DND-41 (cell line): Measurements from ENCODE around the gene VENTX.

Experiments used
- ATAC-seq: fragments of 200-7000 bp; cut with Tn5 transposase; 3 replicates; pipeline ENCODE4 v1.9.1; 2021; ENCODE audit warnings: low read depth; ENCODE audit not compliant: insufficient read depth
- DNase-seq: peaks from one replicate; pipeline ENCODE4 v3.0.0-alpha.2; 2020
- H2AFZ ChIP-seq: 2 replicates; pipeline ENCODE4 v1.6.0; 2012; ENCODE audit warnings: low read depth, low read length
- H3K27ac ChIP-seq: 2 replicates; pipeline ENCODE4 v1.5.1; 2012; ENCODE audit warnings: low read length, inconsistent platforms
- H3K27me3 ChIP-seq: fragments of 200-600 bp; sonication (generic); 2 replicates; pipeline ENCODE4 v1.6.0; 2012; ENCODE audit warnings: low read length, mild to moderate bottlenecking, inconsistent platforms; ENCODE audit not compliant: insufficient read depth, poor library complexity
- H3K36me3 ChIP-seq: 2 replicates; pipeline ENCODE4 v1.5.1; 2012; ENCODE audit warnings: low read length, inconsistent platforms; ENCODE audit not compliant: insufficient read depth
- H3K4me1 ChIP-seq: 2 replicates; pipeline ENCODE4 v1.5.1; 2012; ENCODE audit warnings: mild to moderate bottlenecking, low read length; ENCODE audit not compliant: insufficient read depth
- H3K4me2 ChIP-seq: 2 replicates; pipeline ENCODE4 v1.6.0; 2012; ENCODE audit warnings: mild to moderate bottlenecking, moderate library complexity, low read length, inconsistent platforms; ENCODE audit not compliant: insufficient read depth
- H3K4me3 ChIP-seq, 2 experiments: fragments of 200-600 bp in 1 of 2; shearing (Covaris generic) in 1 of 2; 2 replicates each; pipeline ENCODE4 v1.5.1; 2012 to 2016; ENCODE audit warnings: inconsistent platforms in 2 of 2, low read length in 2 of 2, mild to moderate bottlenecking in 2 of 2, low read depth in 1 of 2, moderate library complexity in 1 of 2
- H3K79me2 ChIP-seq: 2 replicates; pipeline ENCODE4 v1.6.0; 2012; ENCODE audit warnings: low read length, inconsistent platforms; ENCODE audit not compliant: insufficient read depth
- H3K9ac ChIP-seq: 2 replicates; pipeline ENCODE4 v1.6.0; 2012; ENCODE audit warnings: low read depth, mild to moderate bottlenecking, inconsistent platforms, low read length, moderate library complexity
- H3K9me3 ChIP-seq: 2 replicates; pipeline ENCODE4 v1.5.1; 2012; ENCODE audit warnings: low read length, moderate library complexity, mild to moderate bottlenecking, inconsistent platforms; ENCODE audit not compliant: insufficient read depth, severe bottlenecking
- H4K20me1 ChIP-seq: 2 replicates; pipeline ENCODE4 v1.6.0; 2012; ENCODE audit warnings: low read length; ENCODE audit not compliant: insufficient read depth
- EZH2 ChIP-seq: IDR thresholded peaks from 3 replicates; pipeline ENCODE4 v1.6.1; 2012; ENCODE audit warnings: borderline replicate concordance, low read depth, mild to moderate bottlenecking, moderate library complexity, low read length, inconsistent platforms; ENCODE audit not compliant: severe bottlenecking
- TF ChIP-seq, protein P1 (sequence below): IDR thresholded peaks from 2 replicates; pipeline ENCODE4 v1.5.1; 2012; ENCODE audit warnings: borderline replicate concordance, low read length, moderate library complexity, mild to moderate bottlenecking; ENCODE audit not compliant: poor library complexity, severe bottlenecking; ENCODE audit errors: extremely low read depth

The VENTX gene

DNA sequence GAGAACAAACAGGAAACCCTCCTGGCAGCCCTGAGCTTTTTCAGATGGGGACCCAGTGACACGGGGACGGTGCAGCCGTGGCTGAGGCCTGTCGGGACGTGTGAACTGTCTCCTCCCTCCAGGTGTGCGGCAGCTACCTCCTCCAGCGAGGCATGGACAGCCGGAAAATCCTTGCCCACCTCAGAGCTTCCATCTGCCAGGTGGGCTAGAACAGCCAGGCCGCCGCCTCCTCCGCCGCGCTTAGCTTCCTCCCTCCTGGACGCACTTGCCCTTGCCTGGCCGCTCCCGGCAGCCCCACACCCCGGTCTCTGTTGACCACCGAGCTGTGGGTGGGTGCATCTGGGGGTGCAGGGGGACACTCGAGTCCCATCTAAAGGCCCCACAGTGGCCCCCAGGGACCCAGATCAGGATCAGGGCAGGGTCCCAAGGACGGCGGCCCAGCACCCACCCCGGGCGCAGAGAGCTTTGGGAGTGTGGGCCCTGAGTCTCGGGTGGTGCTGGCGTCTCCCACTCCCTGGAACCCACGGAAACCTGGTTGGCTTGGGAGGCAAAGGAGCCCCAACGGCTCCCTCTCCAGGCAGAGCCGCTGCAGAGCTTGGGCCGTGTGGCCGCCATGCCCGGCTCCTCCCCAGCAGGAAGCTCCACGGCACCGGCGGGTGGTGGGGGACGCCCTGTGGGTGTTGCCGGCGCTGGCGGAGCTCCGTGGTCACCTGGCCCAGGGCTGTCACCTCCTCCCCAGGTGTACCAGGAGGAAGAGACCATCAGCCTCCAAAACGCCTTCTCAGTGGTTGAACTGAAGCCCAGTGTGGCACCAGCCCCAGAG lies 40.5 kb upstream of the VENTX start:
- Histone ChIP-seq H3K27me3 (no peaks in the 10 kb centered on the region), H3K4me3 (no peak overlapping the region), H3K9me3 (no peaks in the 10 kb centered on the region), H2AFZ (no peak overlapping the region), H3K36me3 (no peaks in the 10 kb centered on the region), H3K4me2 (no peak overlapping the region), H3K27ac (no peak overlapping the region), H4K20me1 (no peaks in the 10 kb centered on the region; the same call in 1 of the 2 replicates), H3K4me1 (no peaks in the 10 kb centered on the region), H3K9ac (no peak overlapping the region), H3K79me2 (no peaks in the 10 kb centered on the region)
- no peak for ATAC-seq
- no peak for DNase-seq
- TF ChIP-seq EZH2 = no peak

DNA sequence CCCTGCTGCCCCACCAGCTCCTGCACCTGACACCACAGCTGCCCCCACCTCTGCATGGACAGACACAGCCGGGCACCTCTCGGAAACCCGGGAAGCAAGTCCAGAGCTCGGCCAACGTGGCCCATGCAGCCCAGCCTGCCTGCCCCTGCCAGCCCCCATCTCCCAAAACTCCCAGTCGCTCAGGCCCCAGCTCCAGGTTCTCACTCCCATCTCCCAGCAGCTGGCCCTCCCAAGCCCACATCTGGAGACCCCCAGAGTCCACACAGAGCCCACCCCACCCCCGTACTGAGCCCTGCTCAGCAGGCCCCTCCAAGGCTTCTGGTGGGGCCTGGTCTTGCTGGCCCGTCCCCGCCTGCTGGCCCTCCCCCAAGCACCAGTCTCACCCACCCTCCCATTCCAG lies 39.9 kb upstream of the VENTX start:
- no peaks in the 10 kb centered on the region for H3K79me2 ChIP-seq
- no peaks in the 10 kb centered on the region; the same call in 1 of the 2 replicates for H4K20me1 ChIP-seq
- no peak overlapping the region for H2AFZ ChIP-seq
- TF ChIP-seq, protein P1, sequence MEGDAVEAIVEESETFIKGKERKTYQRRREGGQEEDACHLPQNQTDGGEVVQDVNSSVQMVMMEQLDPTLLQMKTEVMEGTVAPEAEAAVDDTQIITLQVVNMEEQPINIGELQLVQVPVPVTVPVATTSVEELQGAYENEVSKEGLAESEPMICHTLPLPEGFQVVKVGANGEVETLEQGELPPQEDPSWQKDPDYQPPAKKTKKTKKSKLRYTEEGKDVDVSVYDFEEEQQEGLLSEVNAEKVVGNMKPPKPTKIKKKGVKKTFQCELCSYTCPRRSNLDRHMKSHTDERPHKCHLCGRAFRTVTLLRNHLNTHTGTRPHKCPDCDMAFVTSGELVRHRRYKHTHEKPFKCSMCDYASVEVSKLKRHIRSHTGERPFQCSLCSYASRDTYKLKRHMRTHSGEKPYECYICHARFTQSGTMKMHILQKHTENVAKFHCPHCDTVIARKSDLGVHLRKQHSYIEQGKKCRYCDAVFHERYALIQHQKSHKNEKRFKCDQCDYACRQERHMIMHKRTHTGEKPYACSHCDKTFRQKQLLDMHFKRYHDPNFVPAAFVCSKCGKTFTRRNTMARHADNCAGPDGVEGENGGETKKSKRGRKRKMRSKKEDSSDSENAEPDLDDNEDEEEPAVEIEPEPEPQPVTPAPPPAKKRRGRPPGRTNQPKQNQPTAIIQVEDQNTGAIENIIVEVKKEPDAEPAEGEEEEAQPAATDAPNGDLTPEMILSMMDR = no peak
- no peak for TF ChIP-seq EZH2
- no peaks in the 10 kb centered on the region for H3K27me3 ChIP-seq
- H3K9me3 ChIP-seq = no peaks in the 10 kb centered on the region
- H3K27ac ChIP-seq = no peak overlapping the region
- no peak overlapping the region for H3K4me2 ChIP-seq
- DNase-seq (no peak), ATAC-seq (no peak)
- H3K4me1 ChIP-seq = no peaks in the 10 kb centered on the region
- no peaks in the 10 kb centered on the region for H3K36me3 ChIP-seq
- H3K4me3 ChIP-seq = no peak overlapping the region
- no peak overlapping the region for H3K9ac ChIP-seq

DNA sequence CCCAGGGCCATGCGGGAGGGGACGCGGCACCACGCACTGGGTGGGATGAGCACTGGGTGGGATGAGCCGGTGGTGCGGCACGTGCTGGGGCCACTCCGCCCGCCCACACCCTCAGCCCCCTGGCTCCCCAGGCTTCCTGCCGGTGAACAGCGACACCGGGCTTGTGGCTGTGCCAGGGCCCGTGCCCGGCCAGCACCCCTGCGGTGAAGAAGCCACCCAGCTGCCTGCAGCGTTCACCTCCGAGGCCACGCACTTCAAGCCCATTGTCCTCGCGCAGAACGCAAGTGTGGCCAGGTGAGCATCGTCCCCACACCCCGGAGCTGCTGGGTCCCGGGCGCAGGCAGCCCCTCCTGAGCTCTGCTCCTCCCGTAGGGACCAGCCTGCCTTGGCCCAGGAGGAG lies 39.4 kb upstream of the VENTX start:
- Histone ChIP-seq H3K36me3 (no peaks in the 10 kb centered on the region), H3K27ac (no peak overlapping the region), H3K4me2 (no peak overlapping the region), H3K9ac (no peak overlapping the region), H3K9me3 (no peaks in the 10 kb centered on the region), H3K79me2 (no peaks in the 10 kb centered on the region), H3K4me1 (no peaks in the 10 kb centered on the region), H4K20me1 (no peaks in the 10 kb centered on the region; the same call in 1 of the 2 replicates), H3K4me3 (no peak overlapping the region), H3K27me3 (no peaks in the 10 kb centered on the region), H2AFZ (no peak overlapping the region)
- no peak for DNase-seq
- TF ChIP-seq EZH2 = no peak
- TF ChIP-seq, protein P1 = no peak
- no peak for ATAC-seq

DNA sequence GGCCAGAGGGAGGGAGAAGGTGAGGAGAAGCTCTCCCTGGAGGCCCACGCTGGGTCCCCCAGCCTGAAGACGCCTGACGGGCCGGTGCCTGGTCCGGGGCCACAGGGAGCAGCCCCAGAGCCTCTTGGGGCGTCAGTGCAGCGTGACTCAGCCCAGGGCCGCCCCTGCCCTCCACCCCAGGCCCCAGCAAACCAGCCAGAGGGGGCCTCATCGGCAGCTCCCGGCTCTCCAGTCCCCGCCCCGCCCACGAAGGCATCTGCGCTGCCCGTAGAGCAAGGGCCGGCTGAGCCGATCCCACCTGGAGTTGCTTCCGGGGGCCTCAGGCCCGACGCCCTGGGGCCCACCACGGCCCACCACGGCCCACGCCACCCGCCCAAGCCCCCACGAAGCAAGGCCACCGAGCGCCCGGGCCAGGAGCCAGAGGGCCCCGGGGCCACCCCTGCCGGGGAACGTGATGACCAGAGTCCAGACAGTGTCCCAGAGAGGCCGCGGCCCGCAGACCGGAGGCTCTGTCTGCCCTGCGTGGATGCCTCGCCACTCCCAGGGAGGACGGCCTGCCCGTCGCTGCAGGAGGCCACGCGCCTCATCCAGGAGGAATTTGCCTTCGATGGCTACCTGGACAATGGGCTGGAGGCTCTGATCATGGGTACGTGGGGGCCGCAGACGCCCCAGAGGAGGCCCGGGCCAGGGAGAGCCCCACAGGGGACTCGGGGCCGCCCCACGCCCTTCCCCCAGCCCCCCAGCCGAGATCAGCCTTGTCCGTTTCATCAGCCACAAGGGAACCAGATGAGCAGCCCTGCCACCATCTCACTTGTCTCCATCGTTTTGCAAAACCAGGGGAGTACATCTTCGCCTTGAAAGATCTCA lies 38.8 kb upstream of the VENTX start:
- H3K9ac ChIP-seq = no peak overlapping the region
- no peak overlapping the region for H2AFZ ChIP-seq
- H3K36me3 ChIP-seq = no peaks in the 10 kb centered on the region
- H3K9me3 ChIP-seq = no peaks in the 10 kb centered on the region
- H3K27me3 ChIP-seq = no peaks in the 10 kb centered on the region
- no peaks in the 10 kb centered on the region for H3K4me1 ChIP-seq
- no peaks in the 10 kb centered on the region; the same call in 1 of the 2 replicates for H4K20me1 ChIP-seq
- H3K79me2 ChIP-seq = no peaks in the 10 kb centered on the region
- TF ChIP-seq, protein P1 = no peak
- TF ChIP-seq EZH2 = no peak
- no peak overlapping the region for H3K4me2 ChIP-seq
- no peak overlapping the region for H3K4me3 ChIP-seq
- ATAC-seq (no peak), DNase-seq (no peak)
- H3K27ac ChIP-seq = no peak overlapping the region
